KBM-7 (cell line): ENCODE results near the gene CFL1.
"Not testable (repeated sequence)": the region's sequence is repeated elsewhere in the genome, so short reads cannot be mapped to it uniquely, and the experiment has no call there.

Experiments used
- DNase-seq: peaks from one replicate; pipeline ENCODE4 v3.0.0-alpha.2; 2015
- in situ Hi-C: fragments of 300-500 bp; cut with MboI; formaldehyde crosslinking; loops from 2 replicates; pipeline ENCODE4 v1.14.3; 2020; ENCODE audit warnings: low sequenced_read_pairs, low pct_unique_long_range_greater_than_20kb, mixed read lengths

The CFL1 gene

DNA sequence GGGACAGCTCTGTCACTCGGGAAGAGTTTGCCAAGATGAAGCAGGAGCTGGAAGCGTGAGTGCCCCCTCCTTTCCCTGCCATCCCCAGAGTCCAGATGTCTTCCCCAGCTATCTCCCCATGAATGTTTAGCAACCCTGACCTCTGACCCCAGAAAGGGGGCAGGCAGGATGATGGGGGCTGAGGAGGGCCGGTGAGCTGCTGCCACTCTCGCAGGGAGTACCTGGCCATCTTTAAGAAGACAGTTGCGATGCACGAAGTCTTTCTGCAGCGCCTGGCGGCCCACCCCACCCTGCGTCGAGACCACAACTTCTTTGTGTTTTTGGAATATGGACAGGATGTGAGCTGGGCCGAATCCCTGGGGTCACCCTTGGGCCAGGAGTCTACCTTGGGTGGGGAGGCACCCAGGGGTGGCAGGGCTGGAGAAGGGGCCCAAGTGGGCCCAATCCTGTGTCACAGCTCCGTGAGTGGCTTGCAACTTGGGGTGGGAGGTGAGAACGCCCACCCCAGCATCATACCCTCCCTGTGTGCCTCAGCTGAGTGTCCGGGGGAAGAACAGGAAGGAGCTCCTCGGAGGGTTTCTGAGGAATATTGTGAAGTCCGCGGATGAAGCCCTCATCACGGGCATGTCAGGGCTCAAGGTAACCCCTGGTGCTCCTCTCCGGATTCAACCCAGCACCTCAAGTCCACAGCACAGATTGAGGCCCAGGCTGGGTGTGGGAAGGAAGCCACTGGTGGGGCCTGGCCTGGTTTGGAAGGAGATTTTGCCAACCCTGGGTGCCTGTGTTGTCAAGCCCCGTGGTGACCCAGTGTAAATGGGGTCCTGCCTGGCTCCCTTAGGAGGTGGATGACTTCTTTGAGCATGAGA, 7.5 kb downstream of the CFL1 start:
- no peak for DNase-seq
- in situ Hi-C loops = no loop called here

GRCh38 chr11:65849771-65850216, 8.2 kb downstream of the CFL1 start:
- no peak for DNase-seq
- in situ Hi-C loops = no loop called here

- DNase-seq = no peak
- in situ Hi-C loops = no loop called here
Observed at GRCh38 chr11:65849366-65849765, 8.6 kb downstream of the CFL1 start.

DNA sequence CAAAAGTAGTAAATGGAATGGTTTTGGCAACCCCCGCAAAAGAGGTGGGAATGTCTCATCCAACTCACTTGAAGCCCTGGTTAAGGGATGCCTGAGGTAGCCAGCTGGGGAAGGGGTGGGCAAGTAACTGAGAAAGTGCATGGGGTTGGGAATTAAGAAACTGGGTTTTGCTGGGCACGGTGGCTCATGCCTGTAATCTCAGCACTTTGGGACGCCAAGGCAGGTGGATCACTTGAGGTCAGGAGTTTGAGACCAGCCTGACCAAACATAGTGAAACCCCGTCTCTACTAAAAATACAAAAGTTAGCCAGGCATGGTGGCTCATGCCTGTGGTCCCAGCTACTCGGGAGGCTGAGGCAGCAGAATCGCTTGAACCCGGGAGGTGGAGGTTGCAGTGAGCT, 9.3 kb downstream of the CFL1 start:
- DNase-seq, in situ Hi-C loops: not testable (repeated sequence)

DNA sequence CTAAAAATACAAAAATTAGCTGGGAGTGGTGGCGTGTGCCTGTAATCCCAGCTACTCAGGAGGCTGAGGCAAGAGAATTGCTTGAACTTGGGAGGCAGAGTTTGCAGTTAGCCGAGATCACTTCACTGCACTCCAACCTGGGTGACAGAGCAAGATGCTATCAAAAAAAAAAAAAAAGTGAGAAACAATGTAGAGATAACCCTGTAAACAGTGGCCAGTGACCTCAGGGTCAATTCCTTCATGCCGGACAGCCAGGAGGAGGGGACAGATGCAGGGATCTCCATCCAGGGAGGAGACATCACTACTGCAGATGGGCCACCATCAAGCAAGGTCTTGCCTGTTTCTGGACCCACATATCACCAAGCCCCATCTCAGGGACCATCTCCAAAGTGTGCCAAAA, 10.2 kb downstream of the CFL1 start:
- in situ Hi-C loops = no loop called here

GRCh38 chr11:65844231-65844872, 13.6 kb downstream of the CFL1 start:
- in situ Hi-C loops = no loop called here
- DNase-seq = no peak

More for the DNA sequence above, 10.2 kb downstream of the CFL1 start:
- DNase-seq = no peak

GRCh38 chr11:65843811-65844210, 14.2 kb downstream of the CFL1 start:
- in situ Hi-C loops = no loop called here
- no peak for DNase-seq

GRCh38 chr11:65842144-65842543, 15.8 kb downstream of the CFL1 start:
- in situ Hi-C loops = no loop called here
- no peak for DNase-seq

DNA sequence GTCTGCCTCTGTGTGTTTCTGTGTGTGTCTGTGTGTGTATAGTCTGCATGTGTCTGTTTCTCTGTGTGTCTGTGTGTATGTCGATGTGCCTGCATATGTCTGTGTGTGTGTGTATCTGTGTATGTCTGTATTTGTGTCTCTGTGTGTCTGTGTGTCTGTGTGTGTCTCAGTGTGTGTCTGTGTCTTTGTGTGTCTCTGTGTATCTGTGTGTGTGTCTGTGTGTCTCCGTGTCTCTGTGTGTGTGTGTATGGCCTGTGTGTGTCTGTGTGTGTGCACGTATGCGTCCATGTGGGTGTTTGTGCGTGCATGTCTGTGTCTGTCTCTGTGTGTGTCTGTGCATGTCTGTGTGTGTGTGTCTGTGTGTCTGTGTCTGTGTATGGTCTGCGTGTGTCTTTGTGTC, 23.8 kb downstream of the CFL1 start:
- in situ Hi-C loops = no loop called here
- no peak for DNase-seq

- in situ Hi-C loops = no loop called here
- DNase-seq = peak; percentile 96
Observed at GRCh38 chr11:65833297-65834030, 24.5 kb downstream of the CFL1 start, which contains the start of gene SNX32. TSS of gene SNX32 (plus strand) at chr11:65833963. CDS start at chr11:65834066, 103 bp downstream.

DNA sequence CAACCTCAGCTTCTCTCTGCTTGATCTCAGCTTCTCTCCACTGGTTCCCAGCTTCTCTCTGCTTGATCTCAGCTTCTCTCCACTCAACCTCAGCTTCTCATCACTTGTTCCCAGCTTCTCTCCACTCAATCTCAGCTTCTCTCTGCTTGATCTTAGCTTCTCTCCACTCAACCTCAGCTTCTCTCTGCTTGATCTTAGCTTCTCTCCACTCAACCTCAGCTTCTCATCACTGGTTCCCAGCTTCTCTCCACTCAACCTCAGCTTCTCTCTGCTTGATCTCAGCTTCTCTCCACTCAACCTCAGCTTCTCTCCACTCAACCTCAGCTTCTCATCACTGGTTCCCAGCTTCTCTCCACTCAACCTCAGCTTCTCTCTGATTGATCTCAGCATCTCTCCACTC, 25.7 kb downstream of the CFL1 start:
- DNase-seq, in situ Hi-C loops: not testable (repeated sequence)

GRCh38 chr11:65829459-65829858, 28.5 kb downstream of the CFL1 start:
- in situ Hi-C loops = no loop called here
- no peak for DNase-seq

DNA sequence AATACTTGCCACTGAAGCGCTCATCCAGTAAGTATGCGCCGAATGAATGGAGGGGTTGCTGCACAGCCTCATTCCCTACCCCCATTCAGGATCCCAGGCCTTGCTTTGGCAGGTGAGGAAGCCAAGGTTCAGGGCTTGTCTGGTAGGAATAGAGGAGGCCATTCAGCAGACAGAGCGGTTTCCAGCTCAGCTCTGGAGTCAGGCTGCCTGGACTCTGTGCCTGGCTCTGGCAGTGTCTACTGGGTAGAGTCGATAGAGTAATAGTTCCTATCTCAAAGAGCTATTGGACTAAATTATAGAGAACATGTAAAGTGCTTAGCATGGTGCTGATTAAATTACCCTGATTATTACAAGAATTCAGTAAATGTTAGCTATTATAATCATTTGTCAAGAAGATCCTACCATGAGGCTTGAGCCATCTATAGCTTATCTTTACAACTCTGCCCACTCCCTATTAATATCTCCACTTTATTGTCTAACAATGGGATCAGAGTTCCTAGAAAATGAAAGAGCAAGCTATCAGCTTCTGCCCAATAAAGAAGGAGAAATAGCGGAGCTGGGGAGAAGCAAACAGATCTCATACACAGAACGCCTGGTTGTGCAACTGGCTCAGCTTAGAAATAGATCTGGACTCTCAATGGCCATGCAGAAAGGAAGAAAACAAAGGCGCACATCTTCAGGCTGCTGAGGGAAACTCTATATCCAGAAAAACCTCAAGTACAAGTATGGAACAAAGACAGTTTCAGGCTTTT, 30.8 kb downstream of the CFL1 start:
- in situ Hi-C loops = no loop called here
- no peak for DNase-seq

- in situ Hi-C loops = no loop called here
- no peak for DNase-seq
Observed at GRCh38 chr11:65822776-65823528, 35.0 kb downstream of the CFL1 start.

DNA sequence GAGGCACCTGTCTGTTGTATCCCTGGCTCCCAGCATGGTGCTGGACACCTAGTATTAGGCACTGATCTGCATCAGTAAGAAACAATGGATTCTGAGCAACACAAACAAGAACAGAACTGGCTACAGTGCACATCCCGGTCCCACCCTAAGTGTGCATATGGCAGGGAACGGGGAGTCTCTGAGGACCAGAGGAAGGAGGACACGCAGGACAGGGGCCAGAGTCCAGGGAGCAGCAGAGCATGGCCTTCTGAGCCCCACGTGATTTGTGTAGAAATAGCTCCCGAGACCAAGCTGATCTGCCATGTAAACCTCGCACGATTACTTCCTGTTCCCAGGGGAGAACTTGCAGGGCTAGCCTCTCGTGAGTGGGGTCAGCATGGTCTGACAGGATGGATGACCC, 36.9 kb downstream of the CFL1 start:
- in situ Hi-C loops = no loop called here
- no peak for DNase-seq

GRCh38 chr11:65817835-65818680, 39.9 kb downstream of the CFL1 start:
- in situ Hi-C loops = no loop called here
- DNase-seq = peak; percentile 90

DNA sequence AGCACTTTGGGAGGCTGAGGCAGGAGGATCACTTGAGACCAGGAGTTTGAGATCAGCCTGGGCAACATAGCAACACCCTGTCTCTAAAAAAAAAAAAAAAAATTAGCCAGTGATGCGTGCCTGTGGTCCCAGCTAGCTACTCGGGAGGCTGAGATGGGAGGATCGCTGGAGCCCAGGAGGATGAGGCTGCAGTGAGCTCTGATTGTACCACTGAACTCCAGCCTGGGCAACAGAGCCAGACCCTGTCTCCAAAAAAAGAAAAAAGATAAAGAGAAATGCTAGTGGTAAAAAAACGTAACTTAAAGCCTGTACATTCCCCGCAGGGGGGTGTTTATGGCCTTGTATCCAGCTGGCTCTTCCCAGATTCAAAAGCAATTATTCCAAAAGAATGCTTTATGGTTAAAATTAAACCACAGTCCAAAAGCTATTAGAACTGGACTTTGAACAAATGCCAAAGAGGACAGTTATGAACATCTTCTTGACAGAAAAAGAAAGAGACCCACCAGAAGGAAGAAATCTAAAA, 40.6 kb downstream of the CFL1 start:
- in situ Hi-C loops = no loop called here
- DNase-seq = peak; percentile 22
